Heart right ventricle (tissue), 16 donors: Measurements from ENCODE around the gene RBCK1. TPM values are rescaled to one million over a fixed set of nuclear protein-coding genes. Genes with fewer than 3 reads are reported as not detected.
A peak's percentile ranks its signal among the peaks of the same experiment; 100 is the strongest.

Experiments
- ATAC-seq, 8 donors: fragments of 200-7000 bp; cut with Tn5 transposase; one replicate each; pipeline ENCODE4 v1.9.1; 2020; ENCODE audit warnings: mild to moderate bottlenecking in 8 of 8, moderate library complexity in 8 of 8, moderate number of reproducible peaks in 1 of 8
- DNase-seq, 2 donors: peaks; one replicate each; pipeline ENCODE4 v3.0.0-alpha.2; 2020
- H3K27ac ChIP-seq, 10 donors: fragments of 200-600 bp; sonication (generic) in 2 of 10; one replicate each; pipeline versions ENCODE4 v1.5.0 to v1.8.0; 2020 to 2022; ENCODE audit warnings: mild to moderate bottlenecking in 3 of 10
- H3K27me3 ChIP-seq, 7 donors: fragments of 200-600 bp; one replicate each; pipeline ENCODE4 v1.8.0; 2021 to 2022; ENCODE audit warnings: mild to moderate bottlenecking in 2 of 7
- H3K36me3 ChIP-seq, 9 donors: fragments of 200-600 bp; sonication (generic) in 1 of 9; one replicate each; pipeline versions ENCODE4 v1.5.0 to v1.8.0; 2020 to 2022; ENCODE audit warnings: mild to moderate bottlenecking in 2 of 9
- H3K4me1 ChIP-seq, 9 donors: fragments of 200-600 bp; sonication (generic) in 1 of 9; one replicate each; pipeline versions ENCODE4 v1.5.0 to v1.8.0; 2020 to 2022; ENCODE audit warnings: mild to moderate bottlenecking in 4 of 9
- H3K4me3 ChIP-seq, 10 donors: fragments of 200-600 bp; sonication (generic) in 2 of 10; one replicate each; pipeline versions ENCODE4 v1.5.0 to v1.8.0; 2020 to 2022; ENCODE audit warnings: mild to moderate bottlenecking in 7 of 10, moderate library complexity in 2 of 10
- H3K9me3 ChIP-seq, 11 donors: fragments of 200-600 bp in 10 of 11; sonication (generic) in 2 of 11; one replicate each; pipeline versions ENCODE4 v1.5.0 to v1.8.0; 2013 to 2022; ENCODE audit warnings: mild to moderate bottlenecking in 2 of 11, control low read depth in 1 of 11, moderate library complexity in 1 of 11
- CTCF ChIP-seq, 9 donors: fragments of 200-600 bp; sonication (generic) in 2 of 9; IDR thresholded peaks; one replicate each; pipeline versions ENCODE4 v1.5.0 to v1.8.0; 2021 to 2022; ENCODE audit warnings: antibody characterized with exemption in 9 of 9, mild to moderate bottlenecking in 5 of 9, moderate library complexity in 1 of 9
- WGBS, 2 donors: extraction: QIAGEN DNeasy Blood & Tissue Kit; methylation state at CpG; one replicate each; pipeline ENCODE4 v1.1.7; 2013; ENCODE audit warnings: inconsistent platforms in 1 of 2; 5-methylcytosine and 5-hydroxymethylcytosine counted together
- intact Hi-C, 10 donors: fragments of 100-400 bp; cut with DNase I; formaldehyde crosslinking; loops; one replicate each; pipeline versions ENCODE4 v1.11.1 to v1.14.2; 2022
- polyA plus RNA-seq, 2 donors: library from polyadenylated mRNA; stranded (reverse); fragments of 200-250 nt; gene quantifications; one replicate each; pipeline ENCODE4 v1.2.3, GENCODE V29; 2013
- total RNA-seq, 10 donors: library from RNA; stranded (reverse); fragmentation: NEBNext Ultra II Directional in 3 of 10; extraction: Animal tissue kit (Norgen Biotek cat#: 25700) in 3 of 10; gene quantifications; one replicate each; pipeline versions ENCODE4 v1.2.1 to v1.2.4, GENCODE V29; 2021 to 2023
- donor health status: Arrhythmogenic right ventricular cardiomyopathy.
- donor health status: ischemic (EF 13 %, LVEDD 7.1; RV severe dilation, severe dysfunction).
- donor health status: healthy with polysubstance abuse.
- donor health status: DM: no; HTN: yes; CAD: no.
- donor health status: DM: no; HTN: no; CAD: no.
- donor health status: ischemic (EF 25% LVEDD 6.9; RV normal size, moderate dysfunction).
- donor health status: ischemic (EF 25% LVEDD 5.7; RV mildly dilated, moderate dysfunction).
- donor health status: healthy.
- donor health status: DM: yes; HTN: yes; CAD: no.
- donor health status: Ischemic cardiomyopathy.
- donor health status: ischemic (EF 35%, LVEDD 5.7; RV mildly dilated, moderate dysfunction).
- donor health status: nonischemic (EF 11% LVEDD 7.7; RV severe dilation, severe dysfunction).
- donor health status: DM: yes; HTN: yes; CAD: no.
- donor health status: PGD.
- donor health status: ischemic (EF 29% LVEDD 5.4; RV normal size, mild dysfunction).
- donor health status: nonischemic (EF 23%, LVEDD 6.1; RV moderate dilation, normal function).

The RBCK1 gene
- total and polyA plus RNA-seq, 12 donors: 32.0 to 86.8 (median 44.0) TPM

GRCh38 chr20:454951-455350 is 46.9 kb downstream of the RBCK1 start:
- Histone ChIP-seq H3K27ac (no peak overlapping the region), H3K4me1 (peaks cover 0 to 34% (median 23%) of the 10 kb centered on the region in 9 donors), H3K36me3 (peaks cover 0 to 26% (median 0%) of the 10 kb centered on the region in 9 donors), H3K4me3 (no peak overlapping the region), H3K9me3 (no peaks in the 10 kb centered on the region), H3K27me3 (no peaks in the 10 kb centered on the region)
- DNase-seq: no peak
- TF ChIP-seq CTCF (IDR thresholded peaks at IDR 0.05): no peak
- 67 to 72% methylated on average over 3 of the region's 3 CpGs for WGBS, 2 donors
- ATAC-seq: no peak
- intact Hi-C loops: no loop called here

GRCh38 chr20:458776-459175 is 50.7 kb downstream of the RBCK1 start:
- peak overlapping the region in 6 of 10 donors; percentile 15 to 55 (median 22) for H3K27ac ChIP-seq
- ATAC-seq (no peak), DNase-seq (no peak)
- WGBS, 2 donors: 25 to 32% methylated on average over 6 of the region's 6 CpGs
- no peak for TF ChIP-seq CTCF (IDR thresholded peaks at IDR 0.05)
- H3K4me3 ChIP-seq: no peak overlapping the region
- no peaks in the 10 kb centered on the region for H3K27me3 ChIP-seq
- intact Hi-C loops: no loop called here
- peaks cover 2 to 56% (median 43%) of the 10 kb centered on the region in 9 donors for H3K4me1 ChIP-seq
- peaks cover 0 to 10% (median 0%) of the 10 kb centered on the region in 9 donors for H3K36me3 ChIP-seq
- H3K9me3 ChIP-seq: no peaks in the 10 kb centered on the region

DNA sequence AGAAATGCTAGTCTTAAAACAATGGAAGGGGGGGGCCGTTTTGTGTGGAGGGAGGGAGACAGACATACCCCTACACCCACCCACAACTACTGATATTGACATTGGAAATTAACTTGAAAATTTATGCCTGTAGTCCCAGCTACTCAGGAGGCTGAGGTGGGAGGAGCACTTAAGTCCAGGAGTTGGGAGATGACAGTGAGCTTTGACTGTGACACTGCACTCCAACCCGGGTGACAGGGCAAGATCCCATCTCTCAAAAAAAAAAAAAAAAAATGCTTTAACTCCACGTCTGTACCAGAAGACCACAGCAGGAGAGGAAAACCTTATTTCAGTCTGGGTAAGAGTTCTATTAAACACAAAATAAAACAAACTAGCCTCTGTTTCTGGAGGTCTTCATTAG is 52.1 kb downstream of the RBCK1 start:
- 15 to 16% methylated on average over 3 of the region's 3 CpGs for WGBS, 2 donors
- no peaks in the 10 kb centered on the region for H3K27me3 ChIP-seq
- no peak for ATAC-seq
- H3K9me3 ChIP-seq: no peaks in the 10 kb centered on the region
- H3K36me3 ChIP-seq: peaks cover 0 to 10% (median 0%) of the 10 kb centered on the region in 9 donors
- no peak for DNase-seq
- H3K4me1 ChIP-seq: peaks cover 2 to 56% (median 43%) of the 10 kb centered on the region in 9 donors
- peak overlapping the region in 3 of 10 donors; percentile 18 to 55 (median 51) for H3K27ac ChIP-seq
- TF ChIP-seq CTCF (IDR thresholded peaks at IDR 0.05): no peak
- H3K4me3 ChIP-seq: peak overlapping the region in 4 of 10 donors; percentile 2 to 94 (median 88)
- intact Hi-C loops: loop anchor here in 2 of 10 donors (2.0 to 10.0 kb wide), 4 partner anchors 15 to 108 kb away; partner anchors contain the start of gene RBCK1 (in 2 of the 2)

GRCh38 chr20:460707-461106 is 52.6 kb downstream of the RBCK1 start:
- Histone ChIP-seq H3K27ac (peak overlapping the region in 4 of 10 donors; percentile 18 to 91 (median 53)), H3K4me1 (peaks cover 2 to 56% (median 43%) of the 10 kb centered on the region in 9 donors)
- ATAC-seq: no peak

More at GRCh38 chr20:460707-461106, 52.6 kb downstream of the RBCK1 start:
- WGBS, 2 donors: 41 to 49% methylated on average over 2 of the region's 2 CpGs
- H3K4me3 ChIP-seq: peak overlapping the region in 7 of 10 donors; percentile 2 to 94 (median 92)
- no peaks in the 10 kb centered on the region for H3K9me3 ChIP-seq
- no peak for TF ChIP-seq CTCF (IDR thresholded peaks at IDR 0.05)
- intact Hi-C loops: loop anchor here in 2 of 10 donors (2.0 to 10.0 kb wide), 4 partner anchors 16 to 108 kb away; partner anchors contain the start of gene RBCK1 (in 2 of the 2)
- DNase-seq: no peak
- peaks cover 0 to 10% (median 0%) of the 10 kb centered on the region in 9 donors for H3K36me3 ChIP-seq
- H3K27me3 ChIP-seq: no peaks in the 10 kb centered on the region
